ENCODE results near the gene STAT1. TPM values are rescaled to one million over a fixed set of nuclear protein-coding genes. Genes with fewer than 3 reads are reported as not detected.

STAT1 gene
- total and polyA plus RNA-seq, 9 of the 15 experiments (the other 6 are each of a cell fraction or from before 2014, with no cell fraction given), result 8.7 to 34.4 (median 26.8) TPM

DNA sequence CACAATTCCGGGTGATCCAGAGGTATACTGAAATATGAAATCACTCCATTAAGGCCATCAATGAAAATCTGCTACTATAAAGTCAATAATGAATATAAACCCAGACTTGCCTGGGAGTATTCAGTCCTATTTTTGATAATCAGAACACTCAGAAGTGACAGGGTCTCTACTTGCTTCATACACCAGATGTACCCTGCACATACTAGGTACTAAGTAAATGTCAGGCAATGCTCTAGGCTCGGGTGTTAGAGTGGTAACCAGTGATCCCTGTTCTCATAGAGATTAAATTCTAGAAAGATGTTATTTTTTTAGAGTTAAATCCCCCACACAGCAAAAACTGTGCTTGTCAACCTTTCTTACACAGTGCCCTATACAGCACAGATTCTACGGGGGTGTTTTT is 12.3 kb downstream of the STAT1 start:
- FAIRE-seq (no peak), ATAC-seq (no peak), DNase-seq (ENCODE audit: extremely low read depth in 1 of 4, low spot score in 3 of 4) (no peak)
- Histone ChIP-seq H3K9me3 (replicated peaks; ENCODE audit: control insufficient read depth, insufficient read depth, low read depth, low read length) (no peaks in the 10 kb centered on the region), H3K9me1 (ENCODE audit: control insufficient read depth, insufficient read depth, low read length) (no peaks in the 10 kb centered on the region), H4K20me1 (replicated peaks; ENCODE audit: control insufficient read depth, insufficient read depth, low read length) (no peaks in the 10 kb centered on the region), H3K27ac (ENCODE audit: extremely low read depth, low read depth, low read length) (no peak overlapping the region), H2AFZ (ENCODE audit: low read depth, low read length) (no peak overlapping the region), H3K4me1 (replicated peaks in 1 of 2; ENCODE audit: control insufficient read depth in 2 of 2, insufficient read depth in 2 of 2, low read length in 2 of 2) (no peaks in the 10 kb centered on the region), H3K4me2 (ENCODE audit: insufficient read depth, low read length) (no peak overlapping the region), H3K36me3 (ENCODE audit: control insufficient read depth, insufficient read depth, low read length) (peaks cover 96% of the 10 kb centered on the region), H3K4me3 (no peak overlapping the region), H3K79me2 (ENCODE audit: control insufficient read depth, insufficient read depth, low read length) (no peaks in the 10 kb centered on the region), H3K27me3 (ENCODE audit: control insufficient read depth in 2 of 2, insufficient read depth in 2 of 2, low read length in 2 of 2) (no peaks in the 10 kb centered on the region), H3K9ac (ENCODE audit: insufficient read depth in 1 of 2, low read depth in 2 of 2, low read length in 2 of 2) (no peak overlapping the region)
- no TSS peak for BruUV-seq (replicated peaks)
- ChIA-PET CTCF (ENCODE audit: low intra/inter-chr PET ratio) (no interaction called here), POLR2A (interaction anchor here (0.9 kb wide), 1 partner anchor 11 kb away, joined by 3 read pairs; no protein-coding TSS in a partner anchor)
- 82% methylated on average over 3 of the region's 3 CpGs for WGBS (ENCODE audit: insufficient coverage, low coverage, missing lambda C conversion rate)
- TF ChIP-seq STAT5B (CRISPR knock-in tag; IDR thresholded peaks at IDR 0.05) (no peak), TAF9B (IDR thresholded peaks at IDR 0.05; ENCODE audit: partially characterized antibody) (no peak), PURB (CRISPR knock-in tag; IDR thresholded peaks at IDR 0.05; ENCODE audit: low read depth) (no peak), EHMT2 (IDR thresholded peaks at IDR 0.05) (no peak), TEAD1 (CRISPR knock-in tag; IDR thresholded peaks at IDR 0.05) (no peak), HDAC1 (IDR thresholded peaks at IDR 0.05) (no peak), ZNF668 (CRISPR knock-in tag; IDR thresholded peaks at IDR 0.05) (no peak), IRF2 (CRISPR knock-in tag; IDR thresholded peaks at IDR 0.05) (no peak), CHD1 (IDR thresholded peaks at IDR 0.05; ENCODE audit: low read length) (no peak), ZC3H11A (IDR thresholded peaks at IDR 0.05; ENCODE audit: low read depth, low read length) (no peak)
- TF ChIP-seq, protein P1, sequence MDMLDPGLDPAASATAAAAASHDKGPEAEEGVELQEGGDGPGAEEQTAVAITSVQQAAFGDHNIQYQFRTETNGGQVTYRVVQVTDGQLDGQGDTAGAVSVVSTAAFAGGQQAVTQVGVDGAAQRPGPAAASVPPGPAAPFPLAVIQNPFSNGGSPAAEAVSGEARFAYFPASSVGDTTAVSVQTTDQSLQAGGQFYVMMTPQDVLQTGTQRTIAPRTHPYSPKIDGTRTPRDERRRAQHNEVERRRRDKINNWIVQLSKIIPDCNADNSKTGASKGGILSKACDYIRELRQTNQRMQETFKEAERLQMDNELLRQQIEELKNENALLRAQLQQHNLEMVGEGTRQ (CRISPR knock-in tag; IDR thresholded peaks at IDR 0.05), result no peak
- TF ChIP-seq, protein P2, sequence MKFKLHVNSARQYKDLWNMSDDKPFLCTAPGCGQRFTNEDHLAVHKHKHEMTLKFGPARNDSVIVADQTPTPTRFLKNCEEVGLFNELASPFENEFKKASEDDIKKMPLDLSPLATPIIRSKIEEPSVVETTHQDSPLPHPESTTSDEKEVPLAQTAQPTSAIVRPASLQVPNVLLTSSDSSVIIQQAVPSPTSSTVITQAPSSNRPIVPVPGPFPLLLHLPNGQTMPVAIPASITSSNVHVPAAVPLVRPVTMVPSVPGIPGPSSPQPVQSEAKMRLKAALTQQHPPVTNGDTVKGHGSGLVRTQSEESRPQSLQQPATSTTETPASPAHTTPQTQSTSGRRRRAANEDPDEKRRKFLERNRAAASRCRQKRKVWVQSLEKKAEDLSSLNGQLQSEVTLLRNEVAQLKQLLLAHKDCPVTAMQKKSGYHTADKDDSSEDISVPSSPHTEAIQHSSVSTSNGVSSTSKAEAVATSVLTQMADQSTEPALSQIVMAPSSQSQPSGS (CRISPR knock-in tag; IDR thresholded peaks at IDR 0.05), result no peak
- TF ChIP-seq, protein P3, sequence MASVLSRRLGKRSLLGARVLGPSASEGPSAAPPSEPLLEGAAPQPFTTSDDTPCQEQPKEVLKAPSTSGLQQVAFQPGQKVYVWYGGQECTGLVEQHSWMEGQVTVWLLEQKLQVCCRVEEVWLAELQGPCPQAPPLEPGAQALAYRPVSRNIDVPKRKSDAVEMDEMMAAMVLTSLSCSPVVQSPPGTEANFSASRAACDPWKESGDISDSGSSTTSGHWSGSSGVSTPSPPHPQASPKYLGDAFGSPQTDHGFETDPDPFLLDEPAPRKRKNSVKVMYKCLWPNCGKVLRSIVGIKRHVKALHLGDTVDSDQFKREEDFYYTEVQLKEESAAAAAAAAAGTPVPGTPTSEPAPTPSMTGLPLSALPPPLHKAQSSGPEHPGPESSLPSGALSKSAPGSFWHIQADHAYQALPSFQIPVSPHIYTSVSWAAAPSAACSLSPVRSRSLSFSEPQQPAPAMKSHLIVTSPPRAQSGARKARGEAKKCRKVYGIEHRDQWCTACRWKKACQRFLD (CRISPR knock-in tag; IDR thresholded peaks at IDR 0.05), result no peak
- in situ Hi-C loops (cut with MboI), result no loop called here
- intact Hi-C loops (cut with micrococcal nuclease), result no loop called here

Measured in K562 (cell line).